ENCODE measurements around the gene B4GALNT2.
A peak's percentile ranks its signal among the peaks of the same experiment; 100 is the strongest.
"Not testable (repeated sequence)": the region's sequence is repeated elsewhere in the genome, so short reads cannot be mapped to it uniquely, and the experiment has no call there.

Gene B4GALNT2

GRCh38 chr17:49121696-49122292 is 10.8 kb upstream of the B4GALNT2 start:
- no peak for DNase-seq

- DNase-seq, result no peak
These were observed 10.0 kb upstream of the B4GALNT2 start for GRCh38 chr17:49122566-49122965.

GRCh38 chr17:49123061-49123460 is 9.5 kb upstream of the B4GALNT2 start:
- no peak for DNase-seq

DNA sequence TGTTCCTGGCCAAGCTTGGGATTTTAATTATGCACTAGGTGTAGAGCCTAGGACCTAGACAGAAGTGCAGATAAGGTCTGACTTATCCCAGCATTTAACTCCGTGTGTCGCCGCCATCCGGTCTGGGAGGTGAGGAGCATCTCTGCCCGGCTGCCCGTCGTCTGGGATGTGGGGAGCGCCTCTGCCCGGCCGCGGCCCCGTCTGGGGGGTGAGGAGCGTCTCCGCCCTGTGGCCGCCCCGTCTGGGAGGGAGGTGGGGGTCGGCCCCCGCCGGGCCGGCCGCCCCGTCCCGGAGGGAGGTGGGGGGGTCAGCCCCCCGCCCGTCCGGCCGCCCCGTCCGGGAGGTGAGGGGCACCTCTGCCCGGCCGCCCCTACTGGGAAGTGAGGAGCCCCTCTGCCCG is 7.1 kb upstream of the B4GALNT2 start:
- no peak for DNase-seq

DNA sequence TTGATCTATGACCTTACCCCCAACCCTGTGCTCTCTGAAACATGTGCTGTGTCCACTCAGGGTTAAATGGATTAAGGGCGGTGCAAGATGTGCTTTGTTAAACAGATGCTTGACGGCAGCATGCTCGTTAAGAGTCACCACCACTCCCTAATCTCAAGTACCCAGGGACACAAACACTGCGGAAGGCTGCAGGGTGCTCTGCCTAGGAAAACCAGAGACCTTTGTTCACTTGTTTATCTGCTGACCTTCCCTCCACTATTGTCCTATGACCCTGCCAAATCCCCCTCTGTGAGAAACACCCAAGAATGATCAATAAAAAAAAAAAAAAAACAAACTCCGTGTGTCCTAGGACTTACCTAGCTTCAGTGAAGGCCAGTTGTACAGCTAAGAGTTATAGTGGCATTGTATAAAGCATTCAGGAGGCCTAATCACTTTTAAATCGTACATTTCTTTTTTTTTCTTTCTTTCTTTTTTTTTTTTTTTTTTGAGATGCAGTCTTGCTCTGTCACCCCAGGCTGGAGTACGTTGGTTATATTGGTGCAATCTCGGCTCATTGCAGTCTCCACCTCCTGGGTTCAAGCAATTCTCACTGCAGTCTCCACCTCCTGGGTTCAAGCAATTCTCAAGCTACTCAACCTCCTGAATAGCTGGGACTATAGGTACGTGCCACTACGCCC is 6.2 kb upstream of the B4GALNT2 start:
- not testable (repeated sequence) for DNase-seq

DNA sequence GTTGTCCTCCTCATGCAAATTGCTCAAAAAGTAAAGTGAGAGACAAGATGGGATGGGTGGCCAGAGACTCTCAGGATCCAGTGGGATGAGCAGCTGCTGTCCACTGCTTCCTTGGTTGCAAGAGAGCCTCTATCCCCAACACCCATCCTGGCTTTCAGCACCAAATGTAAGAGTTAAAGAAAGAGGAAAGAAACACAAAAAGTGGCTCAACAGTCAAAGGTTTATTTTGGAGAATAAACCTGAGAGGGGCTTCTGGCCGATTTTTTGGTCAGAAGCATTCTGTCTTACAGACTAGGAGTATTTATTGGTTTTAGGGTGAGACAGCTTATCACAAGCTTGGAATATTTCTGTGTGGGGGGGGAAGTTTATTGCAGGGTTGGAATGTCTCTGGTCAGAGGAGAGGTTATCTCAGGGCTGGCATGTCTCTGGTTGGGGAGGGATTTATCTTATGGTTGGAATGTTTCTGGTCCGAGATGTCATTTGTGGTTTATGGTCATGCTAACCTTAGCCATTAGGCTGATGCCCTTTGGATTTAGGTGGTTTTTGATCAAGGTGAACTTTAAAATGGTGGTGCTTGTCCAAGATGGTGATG is 3.1 kb upstream of the B4GALNT2 start:
- DNase-seq, result not testable (repeated sequence)

- DNase-seq, result no peak
These were observed 1.7 kb upstream of the B4GALNT2 start for GRCh38 chr17:49130891-49131290.

DNA sequence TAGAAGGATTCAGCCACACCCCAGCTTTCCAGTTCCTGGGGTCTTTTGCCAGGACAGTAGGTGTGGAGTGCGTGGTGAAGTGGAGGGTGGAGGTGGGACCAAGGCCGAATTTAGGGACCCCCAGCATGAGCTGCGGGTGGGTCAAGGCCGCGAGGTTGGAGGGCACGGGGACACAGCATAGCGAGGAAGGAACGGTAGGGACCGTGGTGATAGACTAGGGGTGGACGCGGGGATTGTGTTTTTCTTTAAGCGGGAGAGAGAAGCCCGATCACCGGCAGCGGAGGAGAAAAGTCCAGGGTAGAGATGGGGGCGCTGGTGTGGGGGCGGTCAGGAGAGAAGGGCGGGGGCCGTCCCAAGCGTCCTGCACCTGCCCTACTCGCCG is 261 bp upstream of the B4GALNT2 start:
- no peak for DNase-seq

DNA sequence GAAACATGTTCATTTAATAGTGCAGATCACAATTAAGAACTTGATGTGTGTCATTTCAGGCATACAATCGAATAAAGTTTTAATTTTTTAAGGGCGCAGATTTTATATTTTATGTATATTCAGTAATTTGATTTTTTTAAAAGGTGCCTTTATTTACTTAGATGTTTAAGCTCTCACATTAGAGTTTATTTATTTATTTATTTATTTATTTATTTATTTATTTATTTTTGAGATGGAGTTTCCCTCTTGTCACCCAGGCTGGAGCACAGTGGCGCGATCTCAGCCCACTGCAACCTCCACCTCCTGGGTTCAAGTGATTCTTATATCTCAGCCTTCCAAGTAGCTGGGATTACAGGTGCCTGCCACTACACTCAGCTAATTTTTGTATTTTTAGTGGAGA is 3.8 kb downstream of the B4GALNT2 start:
- DNase-seq, result no peak

- not testable (repeated sequence) for DNase-seq
These were observed 13.1 kb downstream of the B4GALNT2 start for GRCh38 chr17:49145654-49146053.

GRCh38 chr17:49146620-49147306 is 14.2 kb downstream of the B4GALNT2 start:
- DNase-seq, result no peak

DNA sequence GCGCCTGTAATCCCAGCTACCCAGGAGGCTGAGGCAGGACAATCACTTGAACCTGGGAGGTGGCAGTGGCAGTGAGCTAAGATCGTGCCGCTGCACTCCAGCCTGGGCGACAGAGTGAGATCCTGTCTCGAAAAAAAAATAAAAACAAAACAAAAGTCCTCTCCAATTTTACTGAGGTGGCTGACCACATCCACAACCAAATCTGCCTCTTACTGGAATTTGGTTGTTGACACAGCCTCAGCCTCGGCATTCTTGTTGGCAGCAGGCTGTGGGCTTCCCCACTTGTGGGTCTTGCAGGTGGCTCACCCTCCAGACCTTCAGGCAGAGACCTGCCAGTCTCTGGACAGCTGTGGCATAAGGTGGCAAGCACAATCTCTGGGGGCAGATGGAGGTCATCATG is 15.6 kb downstream of the B4GALNT2 start:
- DNase-seq, result no peak

DNA sequence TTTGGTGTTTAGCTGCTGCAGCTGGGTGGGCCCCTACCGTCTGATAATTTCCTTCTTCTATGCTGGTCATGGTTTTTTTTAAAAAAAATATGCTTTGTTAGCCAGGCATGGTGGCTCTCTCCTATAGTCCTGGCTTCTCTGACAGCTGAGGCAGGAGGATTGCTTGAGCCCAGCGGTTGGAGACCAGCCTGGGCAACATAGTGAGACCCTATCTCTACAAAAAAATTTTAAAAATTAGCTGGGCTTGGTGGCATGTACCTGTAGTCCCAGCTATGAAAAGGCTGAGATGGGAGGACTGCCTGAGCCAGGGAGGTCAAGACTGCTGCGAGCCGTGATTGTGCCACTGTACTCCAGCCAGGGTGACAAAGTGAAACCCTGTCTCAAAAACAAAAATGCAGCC is 19.4 kb downstream of the B4GALNT2 start:
- DNase-seq, result no peak

- DNase-seq, result no peak
These were observed 23.7 kb downstream of the B4GALNT2 start for GRCh38 chr17:49156256-49156655.

GRCh38 chr17:49157784-49158183 is 25.2 kb downstream of the B4GALNT2 start:
- DNase-seq, result peak; percentile 47

DNA sequence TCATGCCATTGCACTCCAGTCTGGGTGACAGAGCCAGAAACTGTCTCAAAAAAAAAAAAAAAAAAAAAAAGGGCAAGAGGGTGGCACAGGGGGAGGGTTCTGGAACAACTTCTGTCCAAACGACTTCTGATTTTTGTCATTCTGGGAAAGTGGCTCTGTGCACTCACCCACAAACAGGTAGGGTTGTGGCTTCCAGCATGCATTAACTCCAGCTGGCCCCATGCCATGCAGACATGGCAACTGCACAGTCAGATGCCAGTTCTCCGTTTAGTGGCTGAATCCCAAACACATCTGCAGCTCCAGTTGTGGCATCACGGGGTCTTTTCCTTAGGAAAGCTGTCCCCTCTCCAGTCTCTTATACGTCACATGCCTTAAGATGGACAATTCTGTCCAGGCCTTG is 30.3 kb downstream of the B4GALNT2 start:
- DNase-seq, result no peak

DNA sequence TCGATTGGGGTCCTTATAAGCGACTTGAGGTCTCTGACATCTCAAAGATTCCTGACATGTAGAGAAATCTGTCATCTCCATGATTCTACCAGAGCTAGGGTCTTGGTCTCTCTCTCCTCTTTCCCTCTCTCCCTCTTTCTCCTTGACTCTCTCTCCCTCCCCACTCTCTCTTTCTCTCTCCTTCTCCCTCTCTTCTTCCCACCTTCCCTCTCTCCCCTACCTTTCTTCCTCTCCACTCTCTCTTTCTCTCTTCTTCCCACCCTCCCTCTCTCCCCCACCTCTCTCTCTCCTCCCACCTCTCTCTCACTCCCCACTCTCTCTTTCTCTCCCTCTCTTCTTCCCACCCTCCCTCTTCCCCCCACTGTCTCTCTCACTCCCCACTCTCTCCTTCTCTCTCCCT is 32.6 kb downstream of the B4GALNT2 start:
- no peak for DNase-seq

DNA sequence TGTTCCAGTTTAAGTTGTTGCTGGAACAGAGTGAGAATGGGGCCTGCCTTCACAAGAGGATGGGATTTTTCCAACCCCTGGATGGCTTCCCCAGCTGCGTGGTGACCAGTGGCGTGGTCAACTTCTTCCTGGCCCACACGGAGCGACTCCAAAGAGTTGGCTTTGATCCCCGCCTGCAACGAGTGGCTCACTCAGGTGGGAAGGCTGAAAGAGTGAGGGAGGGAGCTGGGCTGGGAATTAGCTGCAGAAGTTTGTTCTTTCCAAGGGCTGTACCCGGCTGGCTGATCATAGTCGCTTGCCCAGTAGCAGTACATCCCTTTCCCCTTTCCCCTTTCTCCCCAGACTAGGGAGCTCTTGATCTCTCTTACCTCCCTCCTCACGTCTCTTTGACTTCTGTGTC is 36.1 kb downstream of the B4GALNT2 start:
- DNase-seq, result no peak

DNA sequence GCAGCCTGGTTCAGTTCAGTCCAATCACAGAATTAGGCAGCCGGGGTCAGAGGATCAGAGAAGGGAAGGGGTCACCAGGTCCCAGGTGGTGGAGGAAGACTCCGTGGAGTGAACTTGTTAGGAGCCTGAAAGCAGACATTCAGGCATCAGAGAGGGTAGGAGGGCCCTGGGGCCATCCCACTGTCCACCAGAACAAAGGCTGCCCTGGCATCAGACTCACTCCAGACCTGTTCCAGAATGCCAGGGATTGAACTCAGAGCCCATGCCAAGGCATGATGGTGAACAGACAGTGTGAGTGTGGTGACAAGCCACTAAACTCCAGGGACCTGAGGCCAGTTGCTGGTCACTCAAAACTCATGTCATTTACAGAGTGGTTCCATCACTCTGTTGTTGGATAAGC is 37.6 kb downstream of the B4GALNT2 start:
- DNase-seq, result no peak

DNA sequence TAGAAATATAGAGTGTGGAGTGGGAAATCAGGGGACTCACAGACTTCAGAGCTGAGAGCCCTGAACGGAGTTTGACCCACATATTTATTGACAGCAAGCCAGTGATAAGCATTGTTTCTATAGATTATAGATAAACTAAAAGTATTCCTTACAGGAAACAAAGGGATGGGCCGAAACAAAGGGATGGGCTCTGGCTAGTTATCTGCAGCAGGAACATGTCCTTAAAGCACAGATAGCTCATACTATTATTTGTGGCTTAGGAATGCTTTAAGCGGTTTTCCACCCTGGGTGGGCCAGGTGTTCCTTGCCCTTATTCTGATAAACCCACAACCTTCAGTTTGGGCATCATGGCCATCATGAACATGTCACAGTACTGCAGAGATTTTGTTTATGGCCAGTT is 38.1 kb downstream of the B4GALNT2 start:
- not testable (repeated sequence) for DNase-seq

- not testable (repeated sequence) for DNase-seq
These were observed 43.4 kb downstream of the B4GALNT2 start for GRCh38 chr17:49175978-49176377.

DNA sequence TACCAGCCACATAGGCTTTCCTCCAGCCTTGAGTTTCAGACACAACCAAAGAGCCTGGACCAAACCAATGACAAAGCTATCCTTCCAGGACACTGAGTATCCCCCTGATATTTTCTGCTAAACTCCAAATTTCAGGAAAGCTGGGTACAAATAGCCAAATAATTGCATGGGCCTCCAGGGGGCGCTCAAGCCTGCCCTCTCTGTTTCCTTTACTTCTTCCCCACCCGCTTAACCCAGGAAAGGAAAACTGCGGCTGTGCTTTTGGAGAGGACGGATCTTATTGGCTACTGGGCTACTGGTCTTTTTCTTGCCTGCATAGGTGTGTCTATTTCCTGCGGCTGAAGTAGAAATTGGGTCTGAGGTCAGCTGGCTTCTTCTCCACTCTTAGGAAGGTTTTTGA is 47.7 kb downstream of the B4GALNT2 start:
- DNase-seq, result peak; percentile 71

DNA sequence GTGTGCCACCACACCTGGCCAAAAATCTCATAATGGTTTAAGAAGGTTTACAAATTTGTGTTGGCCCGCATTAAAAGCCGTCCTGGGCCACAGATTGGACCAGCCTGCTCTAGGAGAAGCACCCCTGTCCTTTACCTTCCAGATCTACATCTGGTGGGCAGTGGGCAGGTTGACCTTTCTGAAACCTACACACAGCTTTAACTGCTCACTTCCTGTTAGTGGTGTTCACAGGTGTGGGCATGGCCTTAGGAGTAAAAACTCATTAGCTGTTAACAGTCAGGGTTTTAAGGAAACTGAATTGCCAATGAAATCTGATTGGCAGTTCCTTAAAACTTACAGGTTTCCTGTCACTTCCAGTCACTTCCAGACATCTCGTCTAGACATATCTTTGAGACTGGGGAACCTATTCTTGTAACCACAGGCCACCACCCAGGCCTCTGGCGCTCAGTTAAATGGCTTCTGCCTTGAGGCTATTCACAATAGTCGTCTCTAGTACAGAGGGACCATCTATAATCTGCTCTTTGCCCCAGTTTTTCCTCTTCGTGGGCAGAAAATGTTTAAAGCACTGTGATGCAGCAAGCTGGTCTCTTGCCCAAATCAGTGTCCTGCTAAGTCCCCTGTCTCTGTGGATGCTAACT is 48.5 kb downstream of the B4GALNT2 start:
- DNase-seq, result no peak

- no peak for DNase-seq
These were observed 50.8 kb downstream of the B4GALNT2 start for GRCh38 chr17:49183341-49183740.
